Stimulated activated memory B cell treated with anti-CD40 and anti-IgM and Interleukin-4, amounts not matched to agents 10 μg/mL and 1 μg/mL and 100 μg/mL, for 72 hours (primary cell): ENCODE data around the gene ECT2L.

Source experiments
- ATAC-seq: fragments of 150-1000 bp; cut with Tn5 transposase; 2 replicates; pipeline ENCODE4 v1.10.0; 2021
- H3K27ac Mint-ChIP-seq: one replicate; pipeline ENCODE4 v1.8.0; 2022; ENCODE audit warnings: mild to moderate bottlenecking, mixed read lengths
- H3K27me3 Mint-ChIP-seq: one replicate; pipeline ENCODE4 v1.8.0; 2022; ENCODE audit warnings: mixed read lengths
- H3K36me3 Mint-ChIP-seq: one replicate; pipeline ENCODE4 v1.8.0; 2022; ENCODE audit warnings: mixed read lengths
- H3K4me1 Mint-ChIP-seq: one replicate; pipeline ENCODE4 v1.8.0; 2022; ENCODE audit warnings: mixed read lengths
- H3K4me3 Mint-ChIP-seq: one replicate; pipeline ENCODE4 v1.8.0; 2022; ENCODE audit warnings: mild to moderate bottlenecking, moderate library complexity, mixed read lengths
- H3K9me3 Mint-ChIP-seq: one replicate; pipeline ENCODE4 v1.8.0; 2022; ENCODE audit warnings: mixed read lengths

Gene ECT2L

GRCh38 chr6:138818496-138819194, 22.8 kb downstream of the ECT2L start:
- no peaks in the 10 kb centered on the region for H3K9me3 Mint-ChIP-seq
- H3K4me1 Mint-ChIP-seq: peaks cover 55% of the 10 kb centered on the region
- no peaks in the 10 kb centered on the region for H3K36me3 Mint-ChIP-seq
- no peaks in the 10 kb centered on the region for H3K27me3 Mint-ChIP-seq
- peak overlapping the region; percentile 94 for H3K27ac Mint-ChIP-seq
- peak; percentile 87 for ATAC-seq
- H3K4me3 Mint-ChIP-seq: peak overlapping the region; percentile 50

DNA sequence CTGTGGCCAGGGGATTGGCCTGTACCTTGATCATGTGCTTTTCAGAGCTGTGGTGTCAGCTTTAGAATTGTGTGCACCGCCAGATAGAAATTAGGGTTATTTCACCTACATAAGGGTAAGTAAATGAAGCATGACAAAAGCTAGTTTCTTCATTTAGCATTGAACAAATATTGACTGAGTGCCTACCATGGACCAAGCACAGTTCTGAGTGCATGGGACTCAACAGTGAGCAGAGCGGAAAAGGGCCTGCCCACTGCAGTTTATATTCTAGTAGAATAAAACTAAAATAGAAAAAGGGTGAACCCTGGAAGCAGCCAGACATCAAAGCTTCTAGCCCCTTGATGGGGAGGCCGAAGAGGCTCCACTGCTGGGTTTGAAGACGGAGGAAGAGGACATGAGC, 25.6 kb downstream of the ECT2L start:
- peaks cover 45% of the 10 kb centered on the region for H3K4me1 Mint-ChIP-seq
- no peaks in the 10 kb centered on the region for H3K9me3 Mint-ChIP-seq
- H3K27ac Mint-ChIP-seq: peak overlapping the region; percentile 56
- no peak for ATAC-seq
- H3K4me3 Mint-ChIP-seq: no peak overlapping the region
- no peaks in the 10 kb centered on the region for H3K27me3 Mint-ChIP-seq
- H3K36me3 Mint-ChIP-seq: no peaks in the 10 kb centered on the region

GRCh38 chr6:138824482-138825144, 28.7 kb downstream of the ECT2L start:
- peaks cover 19% of the 10 kb centered on the region for H3K4me1 Mint-ChIP-seq
- no peak for ATAC-seq
- peaks cover 3% of the 10 kb centered on the region for H3K9me3 Mint-ChIP-seq
- no peak overlapping the region for H3K4me3 Mint-ChIP-seq
- no peaks in the 10 kb centered on the region for H3K36me3 Mint-ChIP-seq
- H3K27ac Mint-ChIP-seq: no peak overlapping the region
- H3K27me3 Mint-ChIP-seq: no peaks in the 10 kb centered on the region

DNA sequence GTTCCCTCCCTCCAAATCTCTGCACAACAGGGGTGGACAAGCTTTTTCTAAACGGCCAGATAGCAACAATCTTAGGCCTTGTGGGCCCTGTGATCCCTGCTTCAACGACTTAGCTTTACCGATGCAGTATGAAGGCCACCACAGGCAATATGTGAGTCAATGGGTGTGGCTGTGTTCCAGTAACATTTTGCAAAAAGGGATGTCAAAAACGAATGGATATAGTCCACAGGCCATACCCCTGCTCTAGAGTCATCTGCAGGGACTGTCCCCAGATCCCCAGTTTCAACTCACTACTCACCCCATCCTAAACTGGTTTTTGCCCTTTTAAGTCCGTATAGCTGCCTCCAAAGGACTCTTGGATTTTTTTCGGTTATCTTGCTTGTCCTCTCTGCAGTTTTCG, 34.4 kb downstream of the ECT2L start:
- H3K27me3 Mint-ChIP-seq: no peaks in the 10 kb centered on the region
- no peak overlapping the region for H3K27ac Mint-ChIP-seq
- no peak for ATAC-seq
- H3K36me3 Mint-ChIP-seq: no peaks in the 10 kb centered on the region
- H3K4me3 Mint-ChIP-seq: no peak overlapping the region
- peaks cover 3% of the 10 kb centered on the region for H3K9me3 Mint-ChIP-seq
- H3K4me1 Mint-ChIP-seq: no peaks in the 10 kb centered on the region

DNA sequence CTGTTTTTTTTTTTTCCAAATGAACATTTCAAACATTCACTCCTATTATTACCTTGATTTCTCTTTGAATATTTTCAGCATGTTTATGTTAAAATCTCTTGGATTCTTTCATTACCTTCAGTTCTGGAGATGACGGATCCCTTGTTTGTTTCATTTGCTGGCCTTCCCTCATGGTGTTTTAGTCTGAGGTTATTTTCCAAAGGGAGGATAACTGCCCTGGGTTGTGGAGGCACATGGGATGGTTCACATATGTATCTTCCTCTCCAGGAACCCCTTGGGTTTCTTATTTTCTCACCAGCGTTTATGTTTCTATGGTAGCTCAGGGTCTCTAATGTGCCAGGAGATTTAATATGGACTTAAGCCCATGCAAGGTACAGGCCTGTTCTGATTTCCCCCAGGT, 36.3 kb downstream of the ECT2L start:
- no peaks in the 10 kb centered on the region for H3K9me3 Mint-ChIP-seq
- ATAC-seq: no peak
- H3K36me3 Mint-ChIP-seq: no peaks in the 10 kb centered on the region
- H3K27me3 Mint-ChIP-seq: no peaks in the 10 kb centered on the region
- no peak overlapping the region for H3K4me3 Mint-ChIP-seq
- no peaks in the 10 kb centered on the region for H3K4me1 Mint-ChIP-seq
- H3K27ac Mint-ChIP-seq: no peak overlapping the region

GRCh38 chr6:138833816-138834539, 38.1 kb downstream of the ECT2L start:
- no peaks in the 10 kb centered on the region for H3K4me1 Mint-ChIP-seq
- no peak overlapping the region for H3K27ac Mint-ChIP-seq
- no peaks in the 10 kb centered on the region for H3K27me3 Mint-ChIP-seq
- H3K36me3 Mint-ChIP-seq: no peaks in the 10 kb centered on the region
- ATAC-seq: no peak
- H3K9me3 Mint-ChIP-seq: no peaks in the 10 kb centered on the region
- no peak overlapping the region for H3K4me3 Mint-ChIP-seq

DNA sequence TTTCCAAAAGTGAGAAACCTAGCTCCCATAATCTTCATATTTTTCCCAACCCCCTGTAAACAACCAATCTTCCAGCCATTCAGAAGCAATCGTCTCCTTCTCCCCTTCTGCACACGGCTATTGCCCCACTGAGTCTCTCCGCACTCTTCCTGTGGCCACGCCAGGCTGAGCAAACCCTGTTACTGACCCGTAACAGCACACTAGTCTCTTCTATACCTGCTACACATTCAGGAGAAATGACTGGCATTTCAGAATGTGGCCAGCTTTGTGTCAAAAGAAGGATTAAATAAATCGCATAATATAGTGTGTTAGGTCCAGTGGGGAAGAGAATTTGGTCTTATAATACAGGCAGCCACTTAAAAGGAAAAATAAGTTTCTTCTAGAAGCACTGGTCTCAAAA, 41.4 kb downstream of the ECT2L start:
- H3K4me3 Mint-ChIP-seq: no peak overlapping the region
- ATAC-seq: no peak
- H3K27me3 Mint-ChIP-seq: no peaks in the 10 kb centered on the region
- no peak overlapping the region for H3K27ac Mint-ChIP-seq
- peaks cover 3% of the 10 kb centered on the region for H3K9me3 Mint-ChIP-seq
- no peaks in the 10 kb centered on the region for H3K36me3 Mint-ChIP-seq
- H3K4me1 Mint-ChIP-seq: no peaks in the 10 kb centered on the region

GRCh38 chr6:138844192-138844591, 48.3 kb downstream of the ECT2L start:
- H3K9me3 Mint-ChIP-seq: peaks cover 3% of the 10 kb centered on the region
- no peaks in the 10 kb centered on the region for H3K36me3 Mint-ChIP-seq
- H3K4me1 Mint-ChIP-seq: no peaks in the 10 kb centered on the region
- no peak for ATAC-seq
- no peak overlapping the region for H3K4me3 Mint-ChIP-seq
- H3K27me3 Mint-ChIP-seq: no peaks in the 10 kb centered on the region
- no peak overlapping the region for H3K27ac Mint-ChIP-seq

GRCh38 chr6:138847884-138848283, 52.0 kb downstream of the ECT2L start:
- Mint-ChIP-seq H3K9me3 (no peaks in the 10 kb centered on the region), H3K4me1 (peaks cover 6% of the 10 kb centered on the region), H3K4me3 (no peak overlapping the region), H3K36me3 (no peaks in the 10 kb centered on the region), H3K27me3 (no peaks in the 10 kb centered on the region), H3K27ac (no peak overlapping the region)
- ATAC-seq: no peak

DNA sequence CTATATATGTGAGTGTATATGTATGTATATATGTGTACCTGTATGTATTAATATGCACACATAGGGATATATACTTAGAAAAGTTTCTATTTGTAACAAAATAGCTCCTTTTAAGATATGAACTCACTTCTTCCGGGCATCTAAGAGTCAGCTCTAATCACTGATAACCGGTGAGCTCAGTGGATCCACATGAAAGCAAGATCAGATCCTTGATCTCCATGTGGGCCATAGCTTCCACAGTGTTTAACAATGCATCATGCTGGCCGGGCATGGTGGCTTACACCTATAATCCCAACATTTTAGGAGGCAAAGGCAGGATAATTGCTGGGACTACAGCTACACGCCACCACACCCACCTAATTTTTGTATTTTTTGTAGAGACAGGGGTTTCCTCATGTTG, 52.6 kb downstream of the ECT2L start:
- Mint-ChIP-seq H3K36me3 (no peaks in the 10 kb centered on the region), H3K9me3 (no peaks in the 10 kb centered on the region), H3K27ac (no peak overlapping the region), H3K27me3 (no peaks in the 10 kb centered on the region), H3K4me1 (peaks cover 6% of the 10 kb centered on the region), H3K4me3 (no peak overlapping the region)
- no peak for ATAC-seq

DNA sequence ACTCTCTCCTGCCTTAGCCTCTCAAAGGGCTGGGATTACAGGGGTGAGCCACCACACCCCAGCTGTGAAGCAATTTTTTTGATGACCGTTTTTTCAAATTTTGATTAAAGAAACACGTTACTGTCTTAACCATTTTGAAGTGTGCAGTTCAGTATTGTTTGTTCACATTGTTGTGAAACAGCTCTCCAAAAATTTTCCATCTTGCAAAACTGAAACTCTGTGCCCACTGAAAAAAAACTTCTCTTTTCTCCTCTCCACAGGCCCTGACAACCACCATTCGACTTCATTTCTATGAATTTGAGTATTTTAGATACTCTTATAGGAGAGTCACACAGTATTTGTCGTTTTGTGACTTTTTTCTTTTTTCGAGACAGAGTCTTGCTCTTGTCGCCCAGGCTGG, 53.9 kb downstream of the ECT2L start:
- H3K9me3 Mint-ChIP-seq: no peaks in the 10 kb centered on the region
- H3K4me3 Mint-ChIP-seq: no peak overlapping the region
- H3K4me1 Mint-ChIP-seq: peaks cover 6% of the 10 kb centered on the region
- no peak overlapping the region for H3K27ac Mint-ChIP-seq
- H3K36me3 Mint-ChIP-seq: no peaks in the 10 kb centered on the region
- no peaks in the 10 kb centered on the region for H3K27me3 Mint-ChIP-seq
- no peak for ATAC-seq

DNA sequence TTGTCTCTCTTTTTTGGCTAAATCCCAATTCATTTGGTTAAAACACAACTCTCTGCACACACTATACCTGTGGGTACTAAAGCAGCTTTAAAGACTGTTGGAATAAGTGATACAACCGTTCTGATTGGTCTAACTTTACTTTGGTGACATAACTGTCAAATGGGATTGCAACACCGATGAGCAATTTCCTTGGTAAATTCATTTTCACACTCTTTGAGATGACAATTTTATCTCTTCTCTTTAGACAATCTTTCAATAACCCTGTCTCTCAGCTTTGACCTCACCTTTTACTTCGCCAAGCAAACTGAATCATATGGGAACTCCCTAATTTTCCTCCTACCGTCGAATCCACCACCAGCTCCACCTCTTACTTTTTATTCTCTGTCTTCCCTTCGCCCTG, 60.8 kb downstream of the ECT2L start:
- no peak overlapping the region for H3K27ac Mint-ChIP-seq
- H3K4me1 Mint-ChIP-seq: peaks cover 5% of the 10 kb centered on the region
- H3K4me3 Mint-ChIP-seq: no peak overlapping the region
- H3K9me3 Mint-ChIP-seq: no peaks in the 10 kb centered on the region
- no peaks in the 10 kb centered on the region for H3K27me3 Mint-ChIP-seq
- no peaks in the 10 kb centered on the region for H3K36me3 Mint-ChIP-seq
- no peak for ATAC-seq

DNA sequence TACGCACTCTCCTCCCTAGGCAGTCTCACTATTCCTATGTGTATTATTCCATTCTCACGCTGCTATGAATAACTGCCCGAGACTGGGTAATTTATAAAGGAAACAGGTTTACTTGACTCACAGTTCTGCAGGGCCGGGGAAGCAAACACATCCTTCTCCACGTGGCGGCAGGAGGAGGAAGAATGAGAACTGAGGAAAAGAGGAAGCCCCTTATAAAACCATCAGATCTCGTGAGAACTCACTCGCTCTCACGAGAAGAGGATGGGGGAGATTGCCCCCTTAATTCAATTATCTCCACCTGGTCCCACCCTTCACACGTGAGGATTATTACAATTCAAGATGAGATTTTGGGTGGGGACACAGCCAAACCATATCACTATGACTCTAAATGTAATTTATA, 61.9 kb downstream of the ECT2L start:
- no peak overlapping the region for H3K27ac Mint-ChIP-seq
- no peak overlapping the region for H3K4me3 Mint-ChIP-seq
- H3K9me3 Mint-ChIP-seq: no peaks in the 10 kb centered on the region
- no peak for ATAC-seq
- no peaks in the 10 kb centered on the region for H3K36me3 Mint-ChIP-seq
- no peaks in the 10 kb centered on the region for H3K27me3 Mint-ChIP-seq
- peaks cover 5% of the 10 kb centered on the region for H3K4me1 Mint-ChIP-seq

GRCh38 chr6:138862456-138862855, 66.6 kb downstream of the ECT2L start:
- no peak for ATAC-seq
- Mint-ChIP-seq H3K9me3 (no peaks in the 10 kb centered on the region), H3K27ac (no peak overlapping the region), H3K27me3 (no peaks in the 10 kb centered on the region), H3K4me3 (no peak overlapping the region), H3K36me3 (no peaks in the 10 kb centered on the region), H3K4me1 (no peaks in the 10 kb centered on the region)

DNA sequence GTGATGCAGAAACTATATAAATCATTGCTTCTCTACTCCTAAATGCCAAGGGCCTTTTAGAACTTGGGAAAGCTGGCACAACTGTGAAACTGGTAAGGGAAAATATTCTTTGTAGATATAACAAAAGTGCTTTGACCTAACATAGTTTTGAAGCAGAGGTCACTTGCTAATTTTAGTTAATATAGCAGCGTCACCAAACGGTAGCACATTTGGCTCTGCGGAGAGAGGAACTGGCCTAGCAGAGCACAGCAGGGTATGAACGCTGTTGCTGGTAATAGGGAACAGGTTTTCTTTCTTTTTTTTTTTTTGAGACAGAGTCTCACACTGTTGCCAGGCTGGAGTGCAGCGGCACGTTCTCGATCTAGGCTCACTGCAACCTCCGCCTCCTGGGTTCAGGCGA, 67.4 kb downstream of the ECT2L start:
- Mint-ChIP-seq H3K27ac (no peak overlapping the region), H3K4me3 (no peak overlapping the region), H3K36me3 (no peaks in the 10 kb centered on the region), H3K27me3 (no peaks in the 10 kb centered on the region), H3K4me1 (peaks cover 2% of the 10 kb centered on the region), H3K9me3 (no peaks in the 10 kb centered on the region)
- no peak for ATAC-seq

DNA sequence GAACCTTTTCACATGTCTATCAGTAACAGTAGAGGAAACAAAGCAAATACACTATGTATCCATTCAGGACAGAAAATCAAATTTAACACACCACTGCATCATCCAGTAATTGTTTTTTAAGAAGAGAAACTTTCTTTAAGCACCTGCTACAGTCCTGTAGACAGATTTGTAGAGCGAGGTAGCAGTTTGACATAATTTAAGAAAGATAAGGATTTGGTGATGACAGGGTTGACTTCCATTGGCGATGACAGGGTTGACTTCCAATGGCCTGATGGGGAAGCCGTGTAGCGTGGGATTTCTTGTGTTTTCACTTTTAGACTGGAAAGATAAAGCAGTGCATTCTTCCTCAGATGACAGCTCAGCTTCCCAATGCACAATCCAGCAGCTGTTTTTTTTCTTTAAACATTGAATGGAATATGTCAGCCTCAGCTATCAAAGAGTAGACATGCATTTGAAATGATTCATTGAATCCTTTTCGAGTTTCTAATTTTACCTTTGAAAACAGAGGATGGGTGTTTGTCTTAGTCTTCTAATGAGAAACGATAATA, 68.5 kb downstream of the ECT2L start:
- H3K27ac Mint-ChIP-seq: no peak overlapping the region
- peaks cover 13% of the 10 kb centered on the region for H3K4me1 Mint-ChIP-seq
- H3K36me3 Mint-ChIP-seq: no peaks in the 10 kb centered on the region
- H3K27me3 Mint-ChIP-seq: no peaks in the 10 kb centered on the region
- no peak overlapping the region for H3K4me3 Mint-ChIP-seq
- H3K9me3 Mint-ChIP-seq: no peaks in the 10 kb centered on the region
- no peak for ATAC-seq
